HG03439 (cell line): ENCODE results near the gene FOXP1.

Experiments used
- ATAC-seq: cut with Tn5 transposase; IDR thresholded peaks from one replicate; pipeline ENCODE4 v1.9.1; 2021; ENCODE audit warnings: mild to moderate bottlenecking, moderate library complexity; ENCODE audit not compliant: unreplicated experiment

FOXP1 gene

DNA sequence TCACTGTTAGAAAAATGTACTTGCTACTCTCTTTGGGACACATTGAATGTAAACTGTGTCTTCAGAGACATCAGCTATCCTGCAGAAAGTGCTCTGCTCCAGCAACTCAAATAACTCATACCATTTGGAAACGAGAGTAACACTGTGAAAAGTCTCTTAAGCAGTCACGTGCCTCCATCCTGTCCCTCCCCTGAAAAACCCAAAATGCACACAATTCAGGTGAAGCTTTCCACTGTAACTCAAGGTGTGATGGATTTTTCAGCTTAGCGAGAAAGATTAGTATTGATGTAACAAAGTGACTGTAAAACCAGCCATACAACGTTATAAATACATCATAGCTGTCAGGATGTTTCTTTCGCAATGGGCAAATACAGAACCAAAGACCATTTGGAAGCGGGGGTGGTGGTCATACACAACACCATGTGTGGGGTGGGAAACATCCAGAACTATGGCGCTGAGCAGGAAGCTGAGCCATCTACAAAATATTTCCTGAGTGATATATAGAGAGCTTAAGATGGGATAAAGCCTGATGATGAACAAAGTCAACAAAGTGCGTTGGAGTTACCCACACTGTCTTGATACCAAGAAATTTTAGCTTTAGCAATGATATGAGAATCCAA is 332.3 kb downstream of the FOXP1 start:
- no peak for ATAC-seq

- no peak for ATAC-seq
These were observed 333.5 kb downstream of the FOXP1 start for GRCh38 chr3:71250026-71250425.

DNA sequence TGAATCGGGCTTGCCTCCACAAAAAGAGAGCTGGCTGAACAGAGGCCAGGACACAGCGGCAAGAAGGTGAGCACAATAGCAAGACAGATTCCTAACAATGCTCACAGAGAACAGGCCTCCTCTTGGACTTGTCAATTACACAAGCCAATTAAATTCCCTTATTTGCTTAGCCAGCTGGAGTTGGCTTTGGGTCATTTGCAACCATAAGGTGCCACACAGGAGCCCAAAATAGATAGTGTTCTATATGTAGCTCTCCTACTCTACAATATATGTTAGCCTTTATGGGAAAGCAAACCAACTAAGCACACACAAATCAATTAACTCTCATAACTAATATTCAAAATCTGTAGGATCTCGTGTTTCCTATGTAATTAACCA is 335.6 kb downstream of the FOXP1 start:
- no peak for ATAC-seq

GRCh38 chr3:71247221-71247957 is 336.1 kb downstream of the FOXP1 start:
- no peak for ATAC-seq

DNA sequence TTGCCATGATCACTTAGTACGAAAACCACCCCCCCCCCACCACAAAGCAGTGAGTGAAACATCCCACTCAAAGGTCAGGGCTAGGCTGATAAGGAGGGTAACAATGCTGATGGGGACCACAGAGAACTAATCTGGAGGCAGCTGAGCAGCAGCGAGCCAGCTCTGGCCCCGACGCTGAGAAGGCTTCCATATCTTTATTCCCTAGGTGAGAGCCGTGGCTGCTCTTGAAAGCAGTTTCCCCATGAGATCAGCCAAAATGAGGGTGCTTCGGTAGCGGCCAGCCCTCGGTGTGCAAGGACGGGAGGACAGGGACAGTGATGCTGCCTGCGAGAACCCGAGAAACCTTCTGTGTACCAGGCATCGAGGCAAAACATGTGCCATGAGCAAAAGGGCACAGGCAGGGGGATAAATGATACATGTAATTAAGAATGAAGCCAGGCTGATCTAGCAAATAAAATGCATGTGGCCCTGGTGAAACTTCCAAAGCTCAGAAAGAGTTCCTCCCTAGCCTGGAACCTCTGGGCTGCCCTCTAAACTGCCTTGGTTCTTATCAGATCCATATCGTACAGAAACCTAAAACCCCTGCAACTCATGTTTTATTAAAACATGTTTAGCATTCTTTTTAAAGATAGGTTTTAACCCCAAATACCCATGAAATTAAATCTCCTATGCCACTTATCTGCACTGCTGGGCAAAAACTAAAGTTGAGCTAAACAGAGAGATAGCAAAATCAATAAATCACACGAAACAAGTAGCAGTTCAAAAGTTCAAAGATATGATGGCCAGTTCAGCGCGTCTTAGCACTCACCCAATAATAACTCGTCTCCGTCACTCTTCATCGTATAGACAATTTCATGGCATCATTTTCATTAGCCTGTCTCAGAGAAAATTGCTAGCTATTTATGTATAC is 337.3 kb downstream of the FOXP1 start:
- no peak for ATAC-seq

GRCh38 chr3:71244826-71245488 is 338.6 kb downstream of the FOXP1 start:
- no peak for ATAC-seq

GRCh38 chr3:71244153-71244825 is 339.2 kb downstream of the FOXP1 start:
- ATAC-seq, result no peak

GRCh38 chr3:71243229-71243628 is 340.3 kb downstream of the FOXP1 start:
- ATAC-seq, result no peak

GRCh38 chr3:71241981-71242560 is 341.5 kb downstream of the FOXP1 start:
- no peak for ATAC-seq

- no peak for ATAC-seq
These were observed 342.2 kb downstream of the FOXP1 start for GRCh38 chr3:71241246-71241901.

DNA sequence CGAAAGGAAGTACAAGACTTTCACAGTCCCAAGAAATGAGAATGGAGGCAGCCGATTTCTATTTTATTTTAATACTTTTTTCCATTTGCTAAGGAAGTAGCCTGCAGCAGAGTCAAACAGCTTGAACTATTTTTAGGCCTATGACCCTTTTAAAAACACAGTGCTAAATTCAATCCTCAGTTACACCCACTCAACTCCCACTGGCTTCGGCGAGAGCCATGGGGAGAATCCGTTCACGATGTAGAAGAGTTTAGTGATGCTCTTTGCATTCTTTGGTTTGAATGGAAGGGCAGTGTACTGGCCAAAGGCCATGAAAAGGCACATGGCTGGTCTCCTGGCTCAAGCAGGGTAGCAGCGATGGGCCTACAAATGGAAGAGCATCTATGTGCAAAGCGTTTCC is 343.5 kb downstream of the FOXP1 start:
- ATAC-seq, result no peak

GRCh38 chr3:71238355-71238757 is 345.2 kb downstream of the FOXP1 start:
- ATAC-seq, result no peak

- no peak for ATAC-seq
These were observed 345.9 kb downstream of the FOXP1 start for GRCh38 chr3:71237672-71238071.

DNA sequence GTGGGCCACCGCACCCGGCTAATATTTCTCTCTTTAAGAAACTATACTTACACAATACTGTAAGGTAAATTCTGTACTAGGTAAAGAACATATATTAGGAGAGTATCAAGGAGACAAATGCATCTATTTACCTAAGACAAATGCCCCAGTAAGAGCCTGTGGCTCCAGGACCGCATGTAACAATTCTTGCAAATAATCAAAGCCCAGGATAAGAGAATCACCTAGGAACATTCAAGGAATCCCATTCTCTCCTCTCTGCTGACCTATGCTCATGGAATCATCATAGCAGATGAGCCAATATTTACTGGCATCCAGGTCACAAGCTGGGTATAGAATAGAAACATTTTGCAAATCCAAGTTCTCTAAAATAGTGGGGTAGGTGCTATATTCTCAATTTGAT is 347.7 kb downstream of the FOXP1 start:
- no peak for ATAC-seq

DNA sequence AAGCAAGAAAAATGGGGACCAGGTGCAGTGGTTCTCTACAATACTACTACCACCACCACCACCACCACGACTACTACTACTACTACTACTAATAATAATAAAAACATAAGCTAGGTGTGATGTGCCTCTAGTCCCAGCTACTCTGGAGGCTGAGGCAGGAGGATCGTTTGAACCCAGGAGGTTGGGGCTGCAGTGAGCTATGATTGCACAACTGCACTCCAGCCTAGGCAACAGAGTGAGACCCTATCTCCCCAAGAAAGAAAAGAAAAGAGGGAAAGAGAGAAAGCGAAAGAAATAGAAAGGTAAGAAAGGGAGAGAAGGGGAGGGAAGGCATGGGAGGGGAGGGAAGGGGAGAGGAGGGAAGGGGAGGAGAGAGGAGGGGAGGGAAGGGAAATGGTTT is 350.6 kb downstream of the FOXP1 start:
- ATAC-seq, result no peak

DNA sequence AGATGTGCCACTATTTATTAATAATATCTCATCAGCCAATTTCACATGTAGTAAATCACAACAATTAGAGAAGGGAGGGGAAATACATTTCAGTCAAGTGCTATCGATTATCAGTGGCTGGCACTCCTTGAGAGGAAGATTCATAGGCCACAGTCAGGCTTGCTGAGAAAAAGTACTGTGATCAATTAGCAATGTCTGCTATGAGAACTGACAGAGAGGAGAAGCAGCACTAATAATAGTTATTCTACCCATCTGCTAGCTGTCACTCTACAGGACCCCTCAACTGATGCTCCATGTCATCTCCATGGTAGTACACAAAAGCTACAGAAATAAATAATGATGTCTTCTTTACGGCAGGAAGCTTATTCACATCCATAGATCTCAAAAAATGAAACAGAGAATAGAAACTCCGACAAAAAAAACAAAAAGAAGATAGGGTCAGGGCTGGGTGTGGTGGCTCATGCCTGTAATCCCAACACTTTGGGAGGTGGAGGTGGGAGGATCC is 351.3 kb downstream of the FOXP1 start:
- no peak for ATAC-seq

DNA sequence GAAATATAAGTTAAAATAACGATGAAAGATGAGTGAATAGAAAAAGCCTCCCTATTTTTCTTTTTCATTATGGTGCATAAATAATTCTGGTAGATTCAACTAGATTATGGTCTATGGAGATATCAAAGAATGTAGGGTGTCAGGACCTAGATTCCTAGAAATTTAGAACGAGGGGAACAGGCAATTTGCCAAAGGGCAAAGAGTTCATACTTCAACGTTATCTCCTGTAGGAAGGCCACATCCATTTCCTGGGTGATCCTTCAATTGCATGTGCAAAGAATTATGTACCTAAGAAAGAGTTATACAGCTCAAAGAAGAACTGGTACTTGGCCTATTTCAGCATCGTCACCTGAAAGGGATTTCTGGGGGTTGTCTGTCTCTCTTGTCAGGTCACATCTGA is 351.8 kb downstream of the FOXP1 start:
- ATAC-seq, result no peak

- no peak for ATAC-seq
These were observed 353.4 kb downstream of the FOXP1 start for GRCh38 chr3:71229905-71230657.
